Endothelial cell (in vitro differentiated cells): ENCODE data around the gene CPPED1. TPM values are rescaled to one million over a fixed set of nuclear protein-coding genes. Genes with fewer than 3 reads are reported as not detected.

ENCODE experiments used
- DNase-seq: peaks from one replicate; pipeline ENCODE4 v3.0.0; 2021; ENCODE audit warnings: low spot score
- H3K27ac Mint-ChIP-seq: one replicate; pipeline ENCODE4 v1.8.0; 2021; ENCODE audit warnings: mixed read lengths, inconsistent platforms; ENCODE audit not compliant: unreplicated experiment
- H3K27me3 Mint-ChIP-seq: one replicate; pipeline ENCODE4 v1.8.0; 2021; ENCODE audit warnings: mild to moderate bottlenecking, moderate library complexity, mixed read lengths, inconsistent platforms; ENCODE audit not compliant: unreplicated experiment
- H3K36me3 Mint-ChIP-seq: one replicate; pipeline ENCODE4 v1.8.0; 2021; ENCODE audit warnings: mild to moderate bottlenecking, low read depth, mixed read lengths, inconsistent platforms; ENCODE audit not compliant: unreplicated experiment
- H3K4me1 Mint-ChIP-seq: one replicate; pipeline ENCODE4 v1.8.0; 2021; ENCODE audit warnings: mild to moderate bottlenecking, mixed read lengths, inconsistent platforms; ENCODE audit not compliant: unreplicated experiment
- H3K4me3 Mint-ChIP-seq: one replicate; pipeline ENCODE4 v1.8.0; 2021; ENCODE audit warnings: mild to moderate bottlenecking, mixed read lengths, inconsistent platforms; ENCODE audit not compliant: unreplicated experiment
- H3K9me3 Mint-ChIP-seq: one replicate; pipeline ENCODE4 v1.8.0; 2021; ENCODE audit warnings: mixed read lengths, inconsistent platforms; ENCODE audit not compliant: unreplicated experiment
- total RNA-seq: library from RNA; stranded (reverse); fragmentation: NEBNext Ultra II Directional; extraction: Animal tissue kit (Norgen Biotek cat#: 25700); gene quantifications from one replicate; pipeline ENCODE4 v1.2.1, GENCODE V29; 2021; ENCODE audit not compliant: unreplicated experiment
- TF ChIP-seq, protein P1 (sequence below): fragments of 200-600 bp; sonication (generic); IDR thresholded peaks from one replicate; pipeline ENCODE4 v1.5.0; 2021; ENCODE audit warnings: antibody characterized with exemption; ENCODE audit not compliant: unreplicated experiment

CPPED1 gene
- total RNA-seq, 1 donor from 2014 or later, result 11.6 TPM

DNA sequence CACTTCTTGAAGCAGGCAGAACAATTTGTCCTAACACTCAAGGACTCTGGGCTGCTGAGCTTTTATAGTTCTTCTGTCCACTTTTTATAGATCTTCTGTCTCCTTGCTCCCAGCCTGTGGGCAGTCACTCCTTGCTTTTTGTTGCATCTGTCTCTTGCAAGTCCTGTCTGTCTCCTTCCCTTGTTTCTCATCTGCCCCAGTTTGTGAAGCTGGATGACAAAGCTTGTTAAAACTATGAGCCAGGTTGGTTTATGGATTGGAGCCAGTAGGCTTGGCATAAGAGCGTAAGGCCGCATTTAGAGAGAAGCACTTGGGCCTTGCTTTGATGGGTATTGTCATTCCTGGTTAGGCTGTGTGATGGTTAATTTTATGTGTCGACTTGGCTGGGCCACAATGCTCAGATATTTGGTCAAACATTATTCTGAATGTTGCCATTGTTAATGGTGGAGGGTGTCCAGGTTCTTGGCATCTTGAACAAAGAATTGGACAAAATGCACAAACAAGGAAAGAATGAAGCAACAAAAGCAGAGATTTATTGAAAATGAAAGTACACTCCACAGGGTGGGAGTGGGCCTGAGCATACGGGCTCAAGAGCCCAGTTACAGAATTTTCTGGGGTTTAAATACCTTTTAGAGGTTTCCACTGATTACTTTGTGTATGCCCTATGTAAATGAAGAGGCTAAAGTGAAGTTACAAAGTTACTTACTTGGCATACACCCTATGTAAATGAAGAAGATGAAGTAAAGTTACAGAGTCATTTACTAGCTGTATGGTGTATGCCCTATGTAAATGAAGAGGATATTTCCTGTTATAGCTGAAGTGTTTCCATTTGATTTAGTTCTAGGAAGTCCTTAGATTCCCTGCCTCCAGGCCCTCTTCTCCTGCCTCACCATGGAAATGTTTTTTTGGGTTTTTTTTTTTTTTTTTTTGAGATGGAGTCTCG, 8.0 kb upstream of the CPPED1 start:
- H3K27ac Mint-ChIP-seq, result no peak overlapping the region
- TF ChIP-seq, protein P1, sequence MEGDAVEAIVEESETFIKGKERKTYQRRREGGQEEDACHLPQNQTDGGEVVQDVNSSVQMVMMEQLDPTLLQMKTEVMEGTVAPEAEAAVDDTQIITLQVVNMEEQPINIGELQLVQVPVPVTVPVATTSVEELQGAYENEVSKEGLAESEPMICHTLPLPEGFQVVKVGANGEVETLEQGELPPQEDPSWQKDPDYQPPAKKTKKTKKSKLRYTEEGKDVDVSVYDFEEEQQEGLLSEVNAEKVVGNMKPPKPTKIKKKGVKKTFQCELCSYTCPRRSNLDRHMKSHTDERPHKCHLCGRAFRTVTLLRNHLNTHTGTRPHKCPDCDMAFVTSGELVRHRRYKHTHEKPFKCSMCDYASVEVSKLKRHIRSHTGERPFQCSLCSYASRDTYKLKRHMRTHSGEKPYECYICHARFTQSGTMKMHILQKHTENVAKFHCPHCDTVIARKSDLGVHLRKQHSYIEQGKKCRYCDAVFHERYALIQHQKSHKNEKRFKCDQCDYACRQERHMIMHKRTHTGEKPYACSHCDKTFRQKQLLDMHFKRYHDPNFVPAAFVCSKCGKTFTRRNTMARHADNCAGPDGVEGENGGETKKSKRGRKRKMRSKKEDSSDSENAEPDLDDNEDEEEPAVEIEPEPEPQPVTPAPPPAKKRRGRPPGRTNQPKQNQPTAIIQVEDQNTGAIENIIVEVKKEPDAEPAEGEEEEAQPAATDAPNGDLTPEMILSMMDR, result no peak
- DNase-seq, result no peak
- H3K4me3 Mint-ChIP-seq, result no peak overlapping the region
- H3K4me1 Mint-ChIP-seq, result peaks cover 3% of the 10 kb centered on the region
- H3K36me3 Mint-ChIP-seq, result no peaks in the 10 kb centered on the region
- no peaks in the 10 kb centered on the region for H3K9me3 Mint-ChIP-seq
- H3K27me3 Mint-ChIP-seq, result no peaks in the 10 kb centered on the region

DNA sequence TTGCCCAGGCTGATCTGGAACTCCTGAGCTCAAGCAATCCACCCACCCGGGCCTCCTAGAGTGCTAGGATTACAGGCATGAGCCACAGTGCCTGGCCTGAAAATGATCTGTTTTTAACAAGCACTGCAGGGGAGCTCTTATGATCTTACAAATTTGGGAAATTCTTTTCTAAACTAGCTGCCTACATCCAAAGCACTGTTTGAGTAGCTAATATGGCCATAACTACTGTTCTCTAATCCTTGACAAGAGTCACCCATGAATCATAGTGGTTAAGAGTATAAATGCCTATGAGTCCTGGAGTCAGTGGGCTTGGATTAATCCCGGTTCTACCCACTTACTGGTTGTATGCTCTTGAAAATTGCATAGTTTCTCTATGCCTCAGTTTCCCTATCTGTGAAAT, 1.4 kb upstream of the CPPED1 start:
- TF ChIP-seq, protein P1, result no peak
- Mint-ChIP-seq H3K27me3 (peaks cover 4% of the 10 kb centered on the region), H3K4me3 (no peak overlapping the region), H3K9me3 (no peaks in the 10 kb centered on the region), H3K36me3 (no peaks in the 10 kb centered on the region), H3K27ac (no peak overlapping the region), H3K4me1 (peaks cover 20% of the 10 kb centered on the region)
- DNase-seq, result no peak

DNA sequence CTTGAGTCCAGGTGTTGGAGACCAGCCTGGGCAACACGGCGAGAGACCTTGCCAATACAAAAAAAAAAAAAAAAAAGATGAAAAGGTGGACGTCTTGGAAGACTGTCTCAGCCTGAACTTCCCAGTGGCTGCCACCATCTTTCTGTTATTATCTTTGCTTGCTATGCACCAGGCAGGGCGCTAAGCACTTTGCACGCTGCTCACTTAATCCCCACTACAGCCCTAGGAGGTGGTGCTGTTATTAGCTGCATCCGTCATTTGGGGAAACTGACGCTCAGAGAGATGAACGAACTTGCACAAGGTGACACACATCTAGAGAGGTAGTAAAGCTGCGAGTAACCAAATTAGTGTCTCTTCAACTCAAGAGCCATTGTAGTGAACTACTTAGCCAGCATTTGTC, 708 bp upstream of the CPPED1 start:
- TF ChIP-seq, protein P1, result no peak
- Mint-ChIP-seq H3K4me1 (peaks cover 20% of the 10 kb centered on the region), H3K4me3 (no peak overlapping the region), H3K27ac (no peak overlapping the region), H3K36me3 (no peaks in the 10 kb centered on the region), H3K9me3 (no peaks in the 10 kb centered on the region), H3K27me3 (peaks cover 4% of the 10 kb centered on the region)
- DNase-seq, result no peak

DNA sequence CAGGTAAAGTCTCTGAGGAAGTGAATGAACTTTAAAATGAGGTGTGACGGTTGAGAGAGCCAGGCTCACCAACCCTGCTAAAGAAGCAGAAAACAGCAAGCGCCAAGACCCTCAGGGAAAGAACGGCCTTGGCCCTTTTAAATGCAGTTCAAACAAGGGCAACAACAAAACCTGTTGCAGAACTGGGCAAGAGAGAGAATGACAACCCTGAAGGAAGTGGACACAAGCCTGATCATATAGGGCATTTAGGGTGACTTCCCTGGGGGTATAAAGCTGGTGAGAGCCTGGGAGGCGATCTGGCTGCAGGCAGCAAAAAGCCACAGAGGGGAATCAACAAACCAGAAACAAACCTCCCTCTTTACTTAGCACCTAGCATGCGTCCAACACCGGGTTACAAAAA, 1.0 kb downstream of the CPPED1 start:
- Mint-ChIP-seq H3K4me1 (peaks cover 20% of the 10 kb centered on the region), H3K9me3 (no peaks in the 10 kb centered on the region), H3K27me3 (peaks cover 6% of the 10 kb centered on the region), H3K27ac (no peak overlapping the region), H3K36me3 (no peaks in the 10 kb centered on the region), H3K4me3 (peak overlapping the region; percentile 93)
- DNase-seq, result no peak
- TF ChIP-seq, protein P1, result no peak

DNA sequence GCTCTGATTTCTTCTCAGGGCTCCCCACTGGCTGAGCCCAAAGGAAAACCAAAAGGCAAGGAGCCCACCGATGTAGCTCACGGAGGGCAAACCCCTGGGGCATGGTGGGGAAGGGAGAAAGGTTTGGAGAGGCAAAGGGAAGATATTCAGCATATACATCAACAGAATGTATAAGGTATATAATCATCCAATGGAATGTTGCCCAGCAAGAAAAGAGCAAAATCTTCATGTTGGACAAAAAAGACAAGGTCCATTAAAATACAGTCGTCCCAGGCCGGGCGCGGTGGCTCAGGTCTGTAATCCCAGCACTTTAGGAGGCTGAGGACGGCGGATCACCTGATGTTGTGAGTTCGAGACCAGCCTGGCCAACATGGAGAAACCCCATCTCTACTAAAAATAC, 1.6 kb downstream of the CPPED1 start:
- Mint-ChIP-seq H3K4me3 (peak overlapping the region; percentile 69), H3K4me1 (peaks cover 20% of the 10 kb centered on the region), H3K9me3 (no peaks in the 10 kb centered on the region), H3K36me3 (no peaks in the 10 kb centered on the region), H3K27me3 (peaks cover 6% of the 10 kb centered on the region), H3K27ac (peak overlapping the region; percentile 50)
- TF ChIP-seq, protein P1, result no peak
- DNase-seq, result no peak
